Sigmoid colon (tissue), 4 donors: ENCODE results near the gene NTRK3.

Source experiments
- CTCF ChIP-seq, 4 experiments: fragments of 450-650 bp in 3 of 4; fragments of 200-600 bp in 1 of 4; IDR thresholded peaks; one replicate each; pipeline ENCODE4 v1.5.1; 2016 to 2019; ENCODE audit warnings: antibody characterized with exemption in 4 of 4, mild to moderate bottlenecking in 3 of 4, moderate library complexity in 2 of 4
- POLR2A ChIP-seq, 2 donors: fragments of 450-650 bp; IDR thresholded peaks; one replicate each; pipeline ENCODE4 v1.6.1; 2016; ENCODE audit warnings: antibody characterized with exemption in 2 of 2, mild to moderate bottlenecking in 2 of 2, moderate library complexity in 2 of 2
- POLR2AphosphoS5 ChIP-seq, 4 donors: sonication (generic); formaldehyde crosslinking; IDR thresholded peaks; one replicate each; pipeline ENCODE4 v1.6.1; 2017; ENCODE audit warnings: antibody characterized with exemption in 4 of 4

- TF ChIP-seq CTCF (IDR thresholded peaks at IDR 0.05): no peak
- TF ChIP-seq POLR2AphosphoS5 (IDR thresholded peaks at IDR 0.05): no peak
- no peak for TF ChIP-seq POLR2A (IDR thresholded peaks at IDR 0.05)
Measured at GRCh38 chr15:88262064-88262463, 5.5 kb upstream of the NTRK3 start.
